A549 (cell line): ENCODE results near the gene NUP50. TPM values are rescaled to one million over a fixed set of nuclear protein-coding genes. Genes with fewer than 3 reads are reported as not detected.

Experiments used
- ATAC-seq, 2 experiments: fragments of 200-7000 bp in 1 of 2; fragments of >200 bp in 1 of 2; cut with Nextera tagmentation in 1 of 2; cut with Tn5 transposase in 1 of 2; 3 replicates each; pipeline versions ENCODE4 v1.8.0 to v1.9.1; 2018 to 2020; ENCODE audit warnings: mild to moderate bottlenecking in 1 of 2, moderate library complexity in 1 of 2
- CTCF ChIA-PET: fragments of 300-600 bp; sonication (Branson Sonifier 250); formaldehyde crosslinking; extraction: SDS; loops from one replicate; lab custom pipeline; 2021; ENCODE audit warnings: antibody characterized with exemption, inconsistent platforms; lab: Yijun Ruan, JAX
- POLR2A ChIA-PET: fragments of 350-600 bp; formaldehyde crosslinking; extraction: SDS; loops from one replicate; lab custom pipeline; 2021; ENCODE audit warnings: antibody characterized with exemption, inconsistent platforms; lab: Yijun Ruan, JAX
- DNase-seq, 2 experiments: peaks; one replicate each; pipeline versions ENCODE4 v3.0.0 to v3.0.0-alpha.2; 2011 to 2016; ENCODE audit warnings: low read depth in 1 of 2, low spot score in 1 of 2
- FAIRE-seq: peaks from 2 replicates; lab custom pipeline; 2011; peaks lifted over from hg19 to GRCh38; lab: Jason Lieb, UNC
- H3K27ac ChIP-seq, 2 experiments: fragments of >200 bp; sonication (Bioruptor Twin); formaldehyde crosslinking; 3 replicates each; pipeline ENCODE4 v1.5.1; 2016 to 2017
- H3K4me1 ChIP-seq: fragments of >200 bp; sonication (Bioruptor Twin); formaldehyde crosslinking; 3 replicates; pipeline ENCODE4 v1.6.1; 2016
- H3K4me2 ChIP-seq: fragments of >200 bp; sonication (Bioruptor Twin); formaldehyde crosslinking; 3 replicates; pipeline ENCODE4 v1.6.1; 2016
- H3K4me3 ChIP-seq: fragments of >200 bp; sonication (Bioruptor Twin); formaldehyde crosslinking; 3 replicates; pipeline ENCODE4 v1.5.1; 2016
- H3K9me3 ChIP-seq: fragments of >200 bp; sonication (Bioruptor Twin); formaldehyde crosslinking; 3 replicates; pipeline ENCODE4 v1.6.1; 2016
- CBX8 ChIP-seq: fragments of 200-600 bp; sonication (generic); IDR thresholded peaks from 2 replicates; pipeline ENCODE4 v1.6.1; 2016
- CHD4 ChIP-seq: fragments of 200-600 bp; sonication (generic); IDR thresholded peaks from 2 replicates; pipeline ENCODE4 v1.6.1; 2016; ENCODE audit warnings: antibody characterized with exemption, mild to moderate bottlenecking, borderline replicate concordance
- ELK1 ChIP-seq: fragments of 150-350 bp; IDR thresholded peaks from 2 replicates; pipeline ENCODE4 v1.6.1; 2014; ENCODE audit warnings: low read depth, mild to moderate bottlenecking, low read length
- FOSB ChIP-seq: fragments of 250-450 bp; sonication (Bioruptor Pico); IDR thresholded peaks from 2 replicates; pipeline ENCODE4 v1.5.0; 2020; ENCODE audit warnings: mild to moderate bottlenecking, moderate library complexity
- FOXS1 ChIP-seq: fragments of 250-450 bp; sonication (Bioruptor Pico); IDR thresholded peaks from 2 replicates; pipeline ENCODE4 v1.5.0; 2020; ENCODE audit warnings: mild to moderate bottlenecking, moderate library complexity
- HEYL ChIP-seq: fragments of 250-450 bp; sonication (Bioruptor Pico); IDR thresholded peaks from 2 replicates; pipeline ENCODE4 v1.8.0; 2021; ENCODE audit warnings: mild to moderate bottlenecking, moderate library complexity
- HOXA7 ChIP-seq: fragments of 250-450 bp; sonication (Bioruptor Pico); IDR thresholded peaks from 2 replicates; pipeline ENCODE4 v1.5.0; 2020; ENCODE audit warnings: mild to moderate bottlenecking, moderate library complexity
- JUN ChIP-seq, 2 experiments: fragments of >200 bp; sonication (Bioruptor Twin); formaldehyde crosslinking; IDR thresholded peaks; 2 replicates in 1 of 2; 3 replicates in 1 of 2; pipeline ENCODE4 v1.6.1; 2016 to 2017
- MAX ChIP-seq: IDR thresholded peaks from 2 replicates; pipeline ENCODE4 v1.6.1; 2012
- MYC ChIP-seq: IDR thresholded peaks from 2 replicates; pipeline ENCODE4 v1.6.1; 2012; ENCODE audit warnings: mild to moderate bottlenecking, inconsistent platforms, low read length, improper control_type of control experiment, borderline replicate concordance
- NFE2L2 ChIP-seq: fragments of 150-350 bp; conservative IDR thresholded peaks from 2 replicates; pipeline ENCODE4 v1.6.1; 2014; ENCODE audit warnings: low read length
- NPAS2 ChIP-seq: fragments of 250-450 bp; sonication (Bioruptor Pico); IDR thresholded peaks from 2 replicates; pipeline ENCODE4 v1.8.0; 2022; ENCODE audit warnings: mild to moderate bottlenecking, moderate library complexity, borderline replicate concordance
- NR3C1 ChIP-seq: fragments of >200 bp; sonication (Bioruptor Twin); formaldehyde crosslinking; IDR thresholded peaks from 3 replicates; pipeline ENCODE4 v1.6.1; 2017
- POLR2A ChIP-seq: IDR thresholded peaks from 2 replicates; pipeline ENCODE4 v1.6.1; 2012; ENCODE audit warnings: mild to moderate bottlenecking, low read length
- POLR2AphosphoS2 ChIP-seq: conservative IDR thresholded peaks from 2 replicates; pipeline ENCODE4 v1.6.1; 2012; ENCODE audit warnings: low read length, improper control_type of control experiment, inconsistent platforms
- TFCP2L1 ChIP-seq: fragments of 250-450 bp; sonication (Bioruptor Pico); IDR thresholded peaks from 2 replicates; pipeline ENCODE4 v1.5.0; 2021; ENCODE audit warnings: mild to moderate bottlenecking
- WGBS: methylation state at CpG from one replicate; pipeline ENCODE4 v1.1.6; 2017; ENCODE audit errors: missing lambda C conversion rate; 5-methylcytosine and 5-hydroxymethylcytosine counted together
- polyA plus RNA-seq, 4 experiments: library from polyadenylated mRNA; depleted of rRNA in 3 of 4; stranded (reverse); fragments of >200 nt; fragmentation: RNase III in 1 of 4; extraction: RNeasy Plus Mini Kit Qiagen cat#74134 plus additional on column Dnase treatment in 1 of 4; gene quantifications; 2 replicates in 3 of 4; 3 replicates in 1 of 4; pipeline ENCODE4 v1.2.3, GENCODE V29; 2011 to 2017
- TF ChIP-seq, protein P1 (sequence below): fragments of 250-450 bp; sonication (Bioruptor Pico); IDR thresholded peaks from 2 replicates; pipeline ENCODE4 v1.5.0; 2020; ENCODE audit warnings: low read depth, mild to moderate bottlenecking, moderate library complexity

The NUP50 gene
- polyA plus RNA-seq, 2 of the 4 experiments (the other 2 are of a cell fraction), result 16.7 to 25.3 TPM

- WGBS, result 95% methylated on average over 4 of the region's 4 CpGs
Observed at GRCh38 chr22:45181240-45181639, 17.5 kb downstream of the NUP50 start.

GRCh38 chr22:45181766-45182165 lies 18.0 kb downstream of the NUP50 start:
- TF ChIP-seq NFE2L2, result no peak
- TF ChIP-seq CBX8, result no peak
- TF ChIP-seq POLR2AphosphoS2, result no peak
- no peak for TF ChIP-seq HEYL (CRISPR knock-in tag)
- TF ChIP-seq, protein P1, sequence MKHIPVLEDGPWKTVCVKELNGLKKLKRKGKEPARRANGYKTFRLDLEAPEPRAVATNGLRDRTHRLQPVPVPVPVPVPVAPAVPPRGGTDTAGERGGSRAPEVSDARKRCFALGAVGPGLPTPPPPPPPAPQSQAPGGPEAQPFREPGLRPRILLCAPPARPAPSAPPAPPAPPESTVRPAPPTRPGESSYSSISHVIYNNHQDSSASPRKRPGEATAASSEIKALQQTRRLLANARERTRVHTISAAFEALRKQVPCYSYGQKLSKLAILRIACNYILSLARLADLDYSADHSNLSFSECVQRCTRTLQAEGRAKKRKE (CRISPR knock-in tag), result no peak
- TF ChIP-seq, all 56 proteins: peak for 0

More at GRCh38 chr22:45181240-45181639, 17.5 kb downstream of the NUP50 start:
- H3K4me1 ChIP-seq, result no peaks in the 10 kb centered on the region
- no peaks in the 10 kb centered on the region for H3K9me3 ChIP-seq
- POLR2A ChIA-PET, result no interaction called here
- no peak overlapping the region for H3K27ac ChIP-seq
- no peak overlapping the region for H3K4me2 ChIP-seq
- no peak for FAIRE-seq
- H3K4me3 ChIP-seq, result no peak overlapping the region
- CTCF ChIA-PET, result interaction anchor here (0.8 to 1.3 kb wide), 3 partner anchors 9 to 30 kb away, joined by 3 to 4 read pairs (median 3); no protein-coding TSS in a partner anchor
- ATAC-seq, result no peak
- no peak for DNase-seq
- TF ChIP-seq POLR2A (no peak), JUN (IDR thresholded peaks at IDR 0.05) (no peak), NR3C1 (no peak), FOXS1 (CRISPR knock-in tag) (no peak), NPAS2 (CRISPR knock-in tag) (no peak), POLR2AphosphoS2 (no peak), ELK1 (no peak), NFE2L2 (no peak)

GRCh38 chr22:45183974-45184373 lies 20.2 kb downstream of the NUP50 start:
- CTCF ChIA-PET, result no interaction called here
- H3K27ac ChIP-seq, result no peak overlapping the region
- no peak overlapping the region for H3K4me3 ChIP-seq
- H3K4me1 ChIP-seq, result no peaks in the 10 kb centered on the region
- FAIRE-seq (no peak), ATAC-seq (no peak), DNase-seq (no peak)
- WGBS, result 92% methylated on average over 13 of the region's 13 CpGs
- POLR2A ChIA-PET, result no interaction called here
- no peak overlapping the region for H3K4me2 ChIP-seq
- TF ChIP-seq MYC (no peak), NR3C1 (no peak), HOXA7 (CRISPR knock-in tag) (no peak), MAX (no peak), CHD4 (no peak), FOSB (CRISPR knock-in tag) (no peak), TFCP2L1 (CRISPR knock-in tag) (no peak), HEYL (CRISPR knock-in tag) (no peak)
- TF ChIP-seq, protein P1 (CRISPR knock-in tag), result no peak
- no peaks in the 10 kb centered on the region for H3K9me3 ChIP-seq

More at GRCh38 chr22:45181766-45182165, 18.0 kb downstream of the NUP50 start:
- Histone ChIP-seq H3K9me3 (no peaks in the 10 kb centered on the region), H3K27ac (no peak overlapping the region), H3K4me2 (no peak overlapping the region), H3K4me1 (no peaks in the 10 kb centered on the region), H3K4me3 (no peak overlapping the region)
- WGBS, result 92% methylated on average over 2 of the region's 2 CpGs
- no peak for DNase-seq
- no peak for FAIRE-seq
- no peak for ATAC-seq
- ChIA-PET CTCF (interaction anchor here (0.8 to 1.3 kb wide), 2 partner anchors 9 to 24 kb away, joined by 3 to 4 read pairs; no protein-coding TSS in a partner anchor), POLR2A (no interaction called here)
